ENCODE results near the gene NCF4.

NCF4 gene

DNA sequence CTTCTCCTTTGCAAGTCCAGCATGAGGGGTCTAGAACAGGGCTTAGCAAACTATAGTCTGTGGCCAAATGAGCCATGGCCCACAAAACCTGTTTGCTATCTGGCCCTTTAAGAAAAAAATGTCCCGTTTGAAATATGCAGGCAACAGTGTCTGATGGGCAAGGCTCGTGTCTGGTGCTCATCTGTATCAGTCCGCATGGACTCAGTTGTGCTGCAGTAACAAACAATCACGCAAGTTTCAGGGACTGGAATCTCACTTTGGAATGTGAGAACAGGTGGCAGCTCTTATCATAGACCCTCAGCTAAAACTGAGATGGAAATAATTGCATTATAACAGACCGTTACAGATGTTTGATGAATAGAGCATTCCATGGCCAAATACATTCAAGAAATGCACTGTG is 24.9 kb upstream of the NCF4 start:
- in situ Hi-C loops (cut with HindIII; ENCODE audit: low sequenced_read_pairs) = loop anchor here (5.0 kb wide), 1 partner anchor 59 kb away; the partner anchor contains the start of gene IFT27

DNA sequence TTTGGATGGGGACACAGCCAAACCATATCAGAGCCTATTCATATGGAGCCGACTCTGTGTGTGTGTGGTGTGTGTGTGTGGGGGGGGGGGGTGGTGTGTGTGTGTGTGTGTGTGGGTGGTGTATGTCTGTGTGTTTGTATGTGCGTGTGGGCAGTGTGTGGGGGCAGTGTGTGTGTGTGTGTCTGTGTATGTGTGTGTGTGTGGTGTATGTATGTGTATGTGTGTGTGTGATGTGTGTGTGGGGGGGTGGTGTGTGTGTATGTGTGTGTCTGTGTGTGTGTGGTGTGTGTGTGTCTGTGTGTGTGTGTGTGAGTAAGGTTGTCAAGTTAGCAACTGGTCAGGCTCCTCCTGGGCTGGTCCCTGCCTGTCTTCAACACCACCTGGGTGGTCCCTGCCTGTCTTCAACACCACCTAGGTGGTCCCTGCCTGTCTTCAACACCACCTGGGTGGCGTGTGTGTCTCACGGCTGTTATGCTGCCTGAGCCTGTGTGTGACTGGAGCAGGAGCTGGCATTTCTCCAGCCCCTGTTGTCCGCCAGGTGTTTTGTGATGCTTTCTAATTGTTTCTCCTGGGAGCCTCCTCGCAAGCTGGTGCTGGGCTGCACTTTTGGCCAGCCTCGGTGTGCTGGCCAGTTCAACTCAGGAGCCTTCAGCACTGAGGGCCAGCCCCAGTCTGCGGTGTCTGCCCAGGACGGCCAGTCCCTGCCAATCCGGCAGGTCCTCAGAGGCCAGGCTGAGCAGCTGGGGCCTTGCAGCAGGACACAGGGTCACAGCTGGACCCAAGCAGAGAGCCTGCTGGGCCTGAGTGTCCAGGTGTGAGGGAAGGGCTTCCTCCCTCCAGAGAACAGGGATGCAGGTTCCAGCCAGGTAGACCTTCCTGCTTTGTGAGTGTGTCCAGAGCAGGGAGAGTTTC is 22.4 kb upstream of the NCF4 start:
- in situ Hi-C loops (cut with HindIII; ENCODE audit: low sequenced_read_pairs) = loop anchor here (5.0 kb wide), 1 partner anchor 61 kb away; the partner anchor contains the start of gene IFT27

DNA sequence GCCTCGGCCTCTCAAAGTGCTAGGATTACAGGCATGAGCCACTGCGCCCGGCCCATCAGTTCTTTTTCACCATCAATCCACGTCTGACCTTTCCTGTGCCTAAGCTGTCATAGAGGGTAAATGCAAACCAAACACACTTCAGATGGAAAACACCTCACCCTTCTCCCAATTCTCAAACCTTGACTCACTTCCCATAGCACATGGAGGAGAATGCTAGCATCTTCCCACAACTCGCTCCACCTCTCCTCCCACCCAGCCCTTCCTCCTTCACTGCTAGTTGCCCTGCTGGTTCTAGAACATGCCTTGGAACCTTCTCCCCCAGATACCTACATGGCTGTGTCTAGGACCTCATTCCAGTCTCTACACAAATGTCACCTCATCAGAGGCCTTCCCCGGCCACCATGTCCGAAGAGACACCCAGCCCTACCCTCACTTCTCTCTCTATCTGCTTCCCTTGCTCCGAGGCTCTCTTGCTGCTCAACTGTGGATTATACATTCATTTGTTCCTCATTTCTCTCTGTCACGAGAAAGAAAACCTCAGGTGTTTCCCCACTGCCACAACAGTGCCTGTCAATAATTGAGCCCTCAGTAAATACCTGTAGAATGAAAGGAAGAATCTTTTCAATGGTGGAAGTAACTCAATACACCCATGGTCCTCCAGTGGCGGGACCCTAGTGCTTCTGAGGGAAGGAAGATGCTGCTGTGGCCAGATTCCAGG is 21.3 kb upstream of the NCF4 start:
- in situ Hi-C loops (cut with HindIII; ENCODE audit: low sequenced_read_pairs) = loop anchor here (5.0 kb wide), 1 partner anchor 62 kb away; the partner anchor contains the start of gene IFT27

DNA sequence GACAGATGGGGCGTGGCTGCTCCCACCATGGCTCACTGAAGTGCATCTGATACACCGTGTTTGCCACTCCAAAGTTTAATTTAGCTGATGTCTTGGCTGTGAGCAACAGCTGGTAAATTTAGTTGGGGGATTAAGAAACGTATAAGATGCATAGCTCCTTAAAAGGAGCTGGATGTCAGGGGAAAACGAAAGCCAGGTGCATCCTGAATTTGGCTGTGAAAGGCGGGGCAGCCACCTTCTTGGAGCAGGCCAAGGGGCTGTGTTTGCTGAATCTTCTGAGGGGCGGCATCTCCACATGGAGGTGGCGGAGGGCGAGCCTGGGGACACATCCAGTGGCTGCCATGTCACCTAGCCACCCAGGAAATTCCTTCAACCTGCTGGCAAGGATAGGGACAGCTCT is 20.7 kb upstream of the NCF4 start:
- in situ Hi-C loops (cut with HindIII; ENCODE audit: low sequenced_read_pairs) = no loop called here

DNA sequence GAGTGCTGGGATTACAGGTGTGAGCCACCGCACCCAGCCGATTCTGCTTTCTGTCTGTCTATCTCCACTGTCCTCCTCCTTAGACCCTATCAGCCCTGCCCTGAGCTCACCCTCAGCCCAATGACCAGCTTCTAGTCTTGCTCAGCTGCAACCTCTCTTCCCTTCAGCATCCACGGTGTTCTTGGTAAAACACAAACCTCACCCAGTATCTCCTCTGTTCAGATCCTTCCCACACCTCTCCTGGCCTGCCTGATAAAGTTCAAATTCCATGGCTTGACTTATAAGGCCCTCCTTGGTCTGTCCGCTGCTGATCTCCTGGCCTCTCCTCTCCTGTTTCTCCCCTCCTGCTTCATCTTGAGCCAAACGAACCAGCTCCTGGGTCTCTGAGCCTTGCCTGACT is 14.5 kb upstream of the NCF4 start:
- in situ Hi-C loops (cut with HindIII; ENCODE audit: low sequenced_read_pairs) = no loop called here

DNA sequence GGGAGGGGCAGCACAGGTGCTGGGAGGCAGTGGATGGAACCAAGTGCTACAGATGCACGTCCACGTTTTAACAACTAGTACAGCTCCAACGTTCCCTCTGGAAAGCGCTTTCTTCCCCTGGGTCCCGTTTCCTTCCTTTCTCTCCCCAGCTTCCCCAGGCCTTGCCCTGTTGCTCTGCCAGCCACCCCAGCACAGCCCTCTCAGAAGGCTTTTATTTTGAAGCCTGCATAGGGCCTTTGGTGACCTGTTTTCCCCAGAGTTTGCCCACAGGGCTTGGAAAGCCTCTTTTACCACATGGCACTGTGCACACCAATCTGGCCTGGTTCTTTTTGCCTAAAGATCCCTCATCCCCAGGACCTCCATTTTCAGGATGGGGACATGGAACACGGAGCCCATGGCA is 13.9 kb upstream of the NCF4 start:
- in situ Hi-C loops (cut with HindIII; ENCODE audit: low sequenced_read_pairs) = no loop called here

DNA sequence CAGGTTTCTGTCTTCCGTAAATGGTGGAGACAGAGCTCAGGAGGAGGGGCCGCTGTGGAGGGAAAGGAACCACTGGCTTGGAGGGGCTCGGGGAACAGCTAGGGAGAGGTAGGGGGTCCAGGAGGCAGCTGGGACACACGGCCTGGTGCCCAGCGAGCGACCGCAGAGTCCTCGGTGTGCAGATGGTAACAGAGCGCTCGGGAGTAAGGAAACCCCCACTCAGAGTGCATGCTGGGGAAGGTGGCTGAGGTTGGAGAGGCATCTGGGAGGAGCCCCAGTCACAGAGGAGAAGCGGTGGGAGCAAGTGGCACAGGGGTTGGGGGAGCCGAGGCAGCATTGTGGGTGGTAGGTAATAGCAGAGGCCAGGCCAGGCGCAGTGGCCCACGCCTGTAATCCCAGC is 10.8 kb upstream of the NCF4 start:
- in situ Hi-C loops (cut with HindIII; ENCODE audit: low sequenced_read_pairs) = no loop called here

DNA sequence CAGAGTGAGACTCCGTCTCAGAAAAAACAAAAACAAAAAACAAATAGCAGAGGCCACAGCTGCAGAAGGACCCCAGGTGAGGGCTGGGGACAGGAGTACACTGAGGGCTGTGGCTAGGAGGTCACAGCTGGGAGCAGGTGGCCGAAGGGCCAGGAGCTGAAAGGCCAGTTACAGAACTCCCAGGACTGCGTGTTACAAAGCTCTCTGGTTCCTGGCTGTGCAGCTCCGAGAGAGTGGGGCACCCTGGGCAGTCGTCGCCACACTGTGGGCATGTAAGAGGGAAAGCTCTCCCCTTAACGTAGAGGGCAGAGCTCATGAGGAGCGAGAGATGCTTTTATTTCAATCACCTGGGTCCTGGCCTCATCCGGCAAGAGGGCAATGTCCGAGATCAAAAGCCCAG is 10.1 kb upstream of the NCF4 start:
- in situ Hi-C loops (cut with HindIII; ENCODE audit: low sequenced_read_pairs) = no loop called here

DNA sequence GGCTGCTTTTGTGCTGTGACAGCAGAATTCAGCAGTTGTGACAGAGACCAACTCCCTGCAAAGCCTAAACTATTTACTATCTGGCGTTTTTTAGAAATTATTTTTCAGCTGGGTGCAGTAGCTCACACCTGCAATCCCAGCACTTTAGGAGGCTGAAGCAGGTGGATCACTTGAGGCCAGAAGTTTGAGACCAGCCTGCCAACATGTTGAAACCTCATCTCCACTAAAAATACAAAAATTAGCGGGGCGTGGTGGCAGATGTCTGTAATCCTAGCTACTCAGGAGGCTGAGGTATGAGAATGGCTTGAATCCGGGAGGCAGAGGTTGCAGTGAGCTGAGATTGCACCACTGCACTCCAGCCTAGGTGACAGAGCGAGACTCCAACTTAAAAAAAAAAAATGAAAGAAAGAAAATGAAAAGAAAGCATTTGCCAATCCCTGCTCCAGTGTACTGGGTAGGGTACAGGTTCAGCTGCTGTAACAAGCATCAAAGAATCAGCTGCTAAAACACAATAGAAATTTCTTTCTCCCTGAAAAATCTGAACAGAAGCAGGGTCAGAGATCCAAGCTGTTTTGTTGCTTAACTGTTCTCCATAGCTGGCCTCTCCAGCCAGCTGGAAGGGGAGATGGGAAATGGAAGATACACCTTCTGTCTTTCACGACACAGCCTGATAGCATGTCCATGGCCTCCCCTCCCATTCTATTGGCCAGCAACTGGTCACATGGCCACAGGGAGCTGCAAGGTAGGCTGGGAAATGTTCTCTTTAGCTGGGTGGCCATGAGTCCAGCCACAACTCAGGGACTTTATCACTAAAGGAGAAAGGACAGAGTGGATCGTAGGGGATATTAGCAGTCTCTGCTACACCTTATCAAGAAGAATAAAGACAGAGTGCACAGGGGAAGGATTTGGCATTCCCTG is 8.5 kb upstream of the NCF4 start:
- in situ Hi-C loops (cut with HindIII; ENCODE audit: low sequenced_read_pairs) = no loop called here

DNA sequence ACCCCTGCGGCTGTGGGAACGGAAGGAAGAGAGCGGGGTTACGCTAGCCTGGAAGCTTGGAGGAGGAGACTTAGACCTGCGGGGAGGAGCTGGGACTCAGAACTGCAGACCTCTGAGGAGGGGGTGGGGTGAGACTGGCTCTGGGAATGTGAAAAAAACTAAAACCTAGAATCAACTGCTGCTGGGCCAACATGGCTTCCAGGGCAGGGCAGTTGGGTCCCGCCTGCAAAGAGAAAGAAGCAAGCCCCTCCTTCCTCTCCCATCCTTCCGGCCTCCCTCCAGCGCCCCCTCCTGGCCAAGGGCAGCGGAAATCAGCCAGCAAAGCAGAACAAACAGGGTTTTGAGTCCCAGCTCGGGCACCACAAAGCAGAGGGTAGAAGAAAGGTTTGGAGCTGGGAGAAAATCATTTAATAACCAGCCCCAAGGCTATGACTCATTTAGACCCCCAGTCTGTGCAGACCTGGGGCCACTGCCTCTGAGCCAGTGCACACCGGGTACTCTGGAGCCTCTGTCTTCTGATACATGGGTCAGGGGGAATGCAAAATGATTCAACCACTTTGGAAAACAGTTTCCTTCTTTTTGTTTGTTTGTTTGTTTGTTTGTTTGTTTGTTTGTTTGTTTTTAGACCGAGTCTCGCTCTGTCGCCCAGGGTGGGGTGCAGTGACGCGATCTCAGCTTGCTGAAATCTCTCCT is 7.3 kb upstream of the NCF4 start:
- in situ Hi-C loops (cut with HindIII; ENCODE audit: low sequenced_read_pairs) = no loop called here

DNA sequence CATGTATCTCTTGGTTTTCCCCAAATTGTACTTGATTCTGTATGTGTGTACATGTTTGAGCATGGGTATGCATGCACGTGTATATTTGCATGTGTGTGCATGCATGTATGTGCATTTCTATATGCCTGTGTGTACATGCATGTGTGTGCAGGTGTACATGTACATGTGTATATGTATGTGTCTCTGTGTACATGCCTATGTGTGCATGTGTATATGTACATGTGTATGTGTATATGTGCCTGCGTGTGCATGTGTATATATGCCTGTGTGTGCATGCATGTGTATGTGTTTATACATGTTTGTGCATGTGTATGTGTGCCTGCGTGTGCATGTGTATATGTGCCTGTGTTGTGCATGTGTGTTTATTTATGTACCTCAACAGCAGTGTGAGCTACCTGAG is 5.3 kb upstream of the NCF4 start:
- in situ Hi-C loops (cut with HindIII; ENCODE audit: low sequenced_read_pairs) = loop anchor here (5.0 kb wide), 1 partner anchor 313 kb away; no protein-coding TSS in a partner anchor

DNA sequence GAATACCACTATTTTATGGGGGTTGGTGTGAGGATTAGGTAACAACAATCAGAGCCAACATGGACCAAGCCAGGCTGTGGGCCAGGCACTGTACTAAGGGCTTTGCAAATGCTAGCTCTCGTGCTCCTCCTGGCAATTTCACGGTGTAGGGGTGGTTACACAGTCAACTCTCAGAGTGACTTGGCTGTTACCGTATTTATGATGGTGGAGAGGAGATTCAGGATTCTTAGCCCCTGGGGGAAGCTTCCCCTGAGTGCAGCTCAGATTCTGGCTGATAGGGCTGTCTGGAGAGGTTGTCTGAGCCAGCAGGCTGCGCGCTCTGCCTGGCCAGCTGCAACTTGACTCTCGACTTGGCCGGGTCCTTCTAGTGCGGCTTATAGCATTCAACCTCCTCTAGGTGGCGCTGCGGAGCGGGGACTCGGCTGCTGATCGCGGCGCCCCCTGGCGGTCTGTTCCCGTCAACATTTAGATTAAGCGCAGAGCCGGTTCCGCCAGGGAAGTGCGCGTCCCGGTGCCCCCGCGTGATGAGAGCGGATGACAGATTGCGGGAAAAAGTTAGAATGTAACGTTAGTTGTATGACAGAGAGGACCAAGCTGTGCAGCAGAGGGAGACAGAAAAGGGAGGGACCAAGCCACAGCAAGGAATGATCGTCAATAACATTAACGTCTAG is 4.5 kb upstream of the NCF4 start:
- in situ Hi-C loops (cut with HindIII; ENCODE audit: low sequenced_read_pairs) = loop anchor here (5.0 kb wide), 1 partner anchor 314 kb away; no protein-coding TSS in a partner anchor

DNA sequence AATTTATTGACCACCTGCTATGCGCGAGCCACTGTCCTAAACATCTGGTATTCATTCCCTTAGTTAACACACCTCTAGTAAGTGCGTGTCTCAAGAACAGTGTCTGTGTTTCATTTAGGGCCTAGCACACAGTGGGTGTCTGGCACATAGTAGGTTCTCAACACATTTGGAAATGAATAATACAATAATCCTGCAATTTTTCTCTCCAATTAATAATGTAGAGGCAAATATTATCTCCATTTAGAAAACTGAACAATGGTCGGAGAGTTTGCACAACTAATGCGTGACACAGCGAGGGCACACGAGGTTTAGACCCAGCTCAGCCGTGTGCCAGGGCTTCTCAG is 4.0 kb upstream of the NCF4 start:
- in situ Hi-C loops (cut with HindIII; ENCODE audit: low sequenced_read_pairs) = loop anchor here (5.0 kb wide), 1 partner anchor 314 kb away; no protein-coding TSS in a partner anchor

DNA sequence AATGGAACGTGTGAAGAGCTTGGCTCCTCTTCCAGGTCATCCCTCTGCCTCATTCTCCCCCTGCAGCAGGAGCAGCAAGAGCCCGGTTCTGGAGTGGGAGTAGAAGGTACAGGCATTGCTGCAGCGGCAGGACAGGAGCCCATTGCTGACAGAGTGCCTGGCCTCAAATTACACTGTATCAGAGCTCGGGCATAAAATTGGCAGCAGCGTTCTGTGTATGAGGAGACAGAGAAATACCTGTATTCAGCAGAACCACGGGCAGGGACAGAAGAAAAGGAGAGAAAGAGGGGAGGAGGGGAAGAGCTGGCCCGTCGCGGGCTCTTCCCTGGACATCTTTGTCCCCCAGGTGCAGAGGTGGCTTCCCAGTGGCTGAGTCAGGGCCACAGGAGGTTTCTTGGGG is 2.6 kb upstream of the NCF4 start:
- in situ Hi-C loops (cut with HindIII; ENCODE audit: low sequenced_read_pairs) = loop anchor here (5.0 kb wide), 1 partner anchor 316 kb away; no protein-coding TSS in a partner anchor

DNA sequence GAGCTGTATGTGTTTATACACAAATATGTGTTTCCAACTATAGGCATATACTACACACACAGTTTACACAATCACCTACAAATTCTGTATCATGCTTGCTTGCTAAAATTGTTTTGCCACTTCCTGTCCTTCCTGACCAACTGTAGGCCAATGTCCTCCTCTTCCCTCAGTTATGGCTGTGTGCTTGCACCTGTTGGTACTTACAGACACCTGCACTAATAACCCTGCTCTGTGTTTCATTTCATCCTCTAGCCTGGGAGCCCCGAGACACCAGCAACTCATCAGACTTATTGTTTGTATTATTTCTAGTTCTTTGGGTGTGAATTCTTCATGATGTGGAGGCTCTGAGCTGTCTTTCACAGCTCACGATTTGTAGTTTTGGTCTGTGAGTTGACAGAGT is 1.8 kb upstream of the NCF4 start:
- in situ Hi-C loops (cut with HindIII; ENCODE audit: low sequenced_read_pairs) = loop anchor here (5.0 kb wide), 1 partner anchor 317 kb away; no protein-coding TSS in a partner anchor

DNA sequence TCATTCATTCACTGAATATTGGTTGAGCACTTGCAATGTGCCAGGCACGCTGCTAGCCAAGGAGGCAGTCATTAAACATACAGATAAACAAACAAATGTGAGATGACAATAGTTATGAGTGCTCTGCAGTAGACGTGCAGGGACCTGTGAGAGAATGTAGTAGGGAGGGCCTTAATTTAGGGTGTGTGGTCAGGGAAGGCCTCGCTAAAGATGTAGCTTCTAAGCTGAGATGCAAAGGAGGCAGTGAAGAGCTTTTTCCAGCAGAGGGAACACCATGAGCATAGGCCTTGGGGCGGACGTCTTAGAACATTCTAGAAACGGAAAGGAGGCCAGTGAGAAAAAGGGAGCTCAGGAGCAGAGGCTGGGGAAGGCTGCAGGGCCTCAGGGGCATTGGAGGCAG is 789 bp upstream of the NCF4 start:
- in situ Hi-C loops (cut with HindIII; ENCODE audit: low sequenced_read_pairs) = no loop called here

DNA sequence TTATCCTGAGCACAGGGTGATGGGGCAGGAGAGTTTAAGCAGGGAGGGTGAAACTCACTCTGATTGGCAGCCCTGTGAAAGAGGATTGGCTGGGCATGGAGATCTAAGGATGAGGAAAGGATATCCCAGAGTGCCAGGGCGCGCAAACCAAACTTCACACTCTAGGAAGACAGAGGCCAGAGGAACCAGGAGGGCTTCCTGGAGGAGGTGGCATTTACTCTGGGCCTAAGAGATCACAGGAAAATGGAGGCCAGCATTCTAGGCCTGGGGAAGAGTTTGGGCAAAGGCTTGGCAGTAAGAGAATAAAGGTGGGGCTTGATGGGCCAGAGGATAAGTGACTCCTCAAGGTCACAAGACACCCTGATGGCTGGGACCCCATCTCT is 377 bp upstream of the NCF4 start:
- in situ Hi-C loops (cut with HindIII; ENCODE audit: low sequenced_read_pairs) = no loop called here

DNA sequence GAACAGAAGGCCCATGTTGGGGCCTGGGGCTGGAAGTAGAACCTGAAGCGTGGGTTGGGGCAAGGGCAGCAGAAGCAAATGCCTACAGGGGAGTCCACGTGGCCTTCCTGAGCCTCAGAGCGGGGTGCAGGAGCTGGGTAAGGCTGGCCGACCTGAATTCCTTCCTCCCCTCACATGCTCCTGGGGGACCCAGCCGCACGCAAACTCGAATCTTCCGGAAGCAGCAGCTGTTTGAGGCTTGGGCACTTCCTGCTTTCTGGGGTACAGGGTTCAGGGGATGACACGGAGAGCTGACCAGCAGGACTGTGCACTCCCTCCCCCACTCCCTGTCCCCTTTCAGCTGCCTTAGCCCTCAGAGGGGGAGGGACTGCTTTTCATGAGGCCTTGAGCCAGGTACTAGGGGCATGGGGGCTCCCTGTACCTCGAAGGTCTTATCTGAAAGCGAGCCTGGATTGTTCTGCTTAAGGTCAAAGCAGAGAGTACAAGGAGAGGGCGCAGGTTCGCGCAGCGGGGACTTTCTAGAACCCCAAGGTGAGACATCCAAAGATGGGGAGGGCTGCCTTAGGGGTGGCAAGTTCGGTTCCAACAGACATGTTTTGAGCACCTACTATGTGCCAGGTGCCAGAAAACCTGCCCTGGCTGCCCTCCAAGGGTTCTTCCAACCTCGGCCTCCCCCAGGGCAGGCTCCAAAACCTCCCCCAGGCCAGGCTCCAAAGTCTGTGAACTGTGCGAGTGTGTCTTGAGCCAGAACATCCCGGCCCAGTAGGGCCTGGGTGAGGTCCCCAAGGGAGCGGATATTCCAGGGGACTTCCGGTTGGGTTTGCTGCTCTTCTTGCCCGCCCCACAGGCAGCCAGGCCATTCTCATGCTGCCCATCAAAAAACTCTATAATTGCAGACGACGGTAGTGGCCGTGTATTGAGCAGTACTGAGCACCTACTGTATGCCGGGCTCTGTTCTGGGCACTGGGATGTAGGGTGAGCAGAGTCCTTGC is 1.7 kb downstream of the NCF4 start:
- in situ Hi-C loops (cut with HindIII; ENCODE audit: low sequenced_read_pairs) = no loop called here
